ENCODE measurements around the gene ACTR8. TPM values are rescaled to one million over a fixed set of nuclear protein-coding genes. Genes with fewer than 3 reads are reported as not detected.

The ACTR8 gene
- total RNA-seq, 1 donor from 2014 or later: 45.8 TPM

DNA sequence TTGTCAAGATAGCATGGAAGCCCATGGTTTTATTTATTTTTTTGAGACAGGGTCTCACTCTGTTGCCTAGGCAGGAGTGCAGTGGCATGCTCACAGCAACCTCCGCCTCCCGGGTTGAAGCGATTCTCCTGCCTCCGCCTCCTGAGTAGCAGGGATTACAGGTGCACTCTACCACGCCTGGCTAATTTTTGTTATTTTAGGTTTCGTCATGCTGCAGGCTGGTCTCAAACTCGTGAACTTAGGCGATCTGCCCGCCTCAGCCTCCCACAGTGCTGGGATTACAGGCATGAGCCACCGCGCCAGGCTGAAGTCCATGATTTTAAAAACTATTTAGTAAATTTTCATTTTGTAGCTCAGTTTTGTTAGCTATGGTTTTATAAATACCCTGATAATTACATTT is 2.7 kb upstream of the ACTR8 start:
- Mint-ChIP-seq H3K4me1 (peaks cover 21% of the 10 kb centered on the region), H3K27ac (no peak overlapping the region), H3K27me3 (ENCODE audit: low read depth) (no peaks in the 10 kb centered on the region), H3K9me3 (no peaks in the 10 kb centered on the region), H3K36me3 (peaks cover 14% of the 10 kb centered on the region), H3K4me3 (no peak overlapping the region)
- TF ChIP-seq, protein P1, sequence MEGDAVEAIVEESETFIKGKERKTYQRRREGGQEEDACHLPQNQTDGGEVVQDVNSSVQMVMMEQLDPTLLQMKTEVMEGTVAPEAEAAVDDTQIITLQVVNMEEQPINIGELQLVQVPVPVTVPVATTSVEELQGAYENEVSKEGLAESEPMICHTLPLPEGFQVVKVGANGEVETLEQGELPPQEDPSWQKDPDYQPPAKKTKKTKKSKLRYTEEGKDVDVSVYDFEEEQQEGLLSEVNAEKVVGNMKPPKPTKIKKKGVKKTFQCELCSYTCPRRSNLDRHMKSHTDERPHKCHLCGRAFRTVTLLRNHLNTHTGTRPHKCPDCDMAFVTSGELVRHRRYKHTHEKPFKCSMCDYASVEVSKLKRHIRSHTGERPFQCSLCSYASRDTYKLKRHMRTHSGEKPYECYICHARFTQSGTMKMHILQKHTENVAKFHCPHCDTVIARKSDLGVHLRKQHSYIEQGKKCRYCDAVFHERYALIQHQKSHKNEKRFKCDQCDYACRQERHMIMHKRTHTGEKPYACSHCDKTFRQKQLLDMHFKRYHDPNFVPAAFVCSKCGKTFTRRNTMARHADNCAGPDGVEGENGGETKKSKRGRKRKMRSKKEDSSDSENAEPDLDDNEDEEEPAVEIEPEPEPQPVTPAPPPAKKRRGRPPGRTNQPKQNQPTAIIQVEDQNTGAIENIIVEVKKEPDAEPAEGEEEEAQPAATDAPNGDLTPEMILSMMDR (IDR thresholded peaks at IDR 0.05; ENCODE audit: unreplicated experiment): no peak
- no peak for DNase-seq (ENCODE audit: low spot score in 2 of 2, unreplicated experiment in 2 of 2)

DNA sequence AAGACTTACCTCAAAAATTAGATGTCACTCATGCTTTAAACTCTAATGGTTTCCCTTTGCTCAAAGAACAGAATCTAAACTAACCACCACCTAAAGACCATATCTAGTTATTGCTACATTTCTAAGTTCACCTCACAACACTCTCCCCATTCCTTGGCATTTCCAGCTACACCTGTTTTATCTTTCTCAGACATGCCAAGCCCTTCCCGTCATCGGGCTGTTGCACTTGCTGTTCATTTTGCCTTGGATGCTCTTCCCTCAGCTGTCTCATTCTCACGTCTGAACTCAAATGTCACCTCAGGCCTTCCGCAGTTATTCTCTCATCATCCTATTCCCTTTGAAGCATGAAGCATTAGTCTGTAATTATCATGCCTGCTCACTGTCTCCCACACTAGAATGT is 1.1 kb upstream of the ACTR8 start:
- TF ChIP-seq, protein P1 (IDR thresholded peaks at IDR 0.05; ENCODE audit: unreplicated experiment): no peak
- peaks cover 20% of the 10 kb centered on the region for H3K36me3 Mint-ChIP-seq
- H3K4me1 Mint-ChIP-seq: peaks cover 17% of the 10 kb centered on the region
- H3K4me3 Mint-ChIP-seq: peak overlapping the region; percentile 98
- no peak for DNase-seq (ENCODE audit: low spot score in 2 of 2, unreplicated experiment in 2 of 2)
- H3K27me3 Mint-ChIP-seq (ENCODE audit: low read depth): no peaks in the 10 kb centered on the region
- H3K27ac Mint-ChIP-seq: peak overlapping the region; percentile 8
- H3K9me3 Mint-ChIP-seq: no peaks in the 10 kb centered on the region

DNA sequence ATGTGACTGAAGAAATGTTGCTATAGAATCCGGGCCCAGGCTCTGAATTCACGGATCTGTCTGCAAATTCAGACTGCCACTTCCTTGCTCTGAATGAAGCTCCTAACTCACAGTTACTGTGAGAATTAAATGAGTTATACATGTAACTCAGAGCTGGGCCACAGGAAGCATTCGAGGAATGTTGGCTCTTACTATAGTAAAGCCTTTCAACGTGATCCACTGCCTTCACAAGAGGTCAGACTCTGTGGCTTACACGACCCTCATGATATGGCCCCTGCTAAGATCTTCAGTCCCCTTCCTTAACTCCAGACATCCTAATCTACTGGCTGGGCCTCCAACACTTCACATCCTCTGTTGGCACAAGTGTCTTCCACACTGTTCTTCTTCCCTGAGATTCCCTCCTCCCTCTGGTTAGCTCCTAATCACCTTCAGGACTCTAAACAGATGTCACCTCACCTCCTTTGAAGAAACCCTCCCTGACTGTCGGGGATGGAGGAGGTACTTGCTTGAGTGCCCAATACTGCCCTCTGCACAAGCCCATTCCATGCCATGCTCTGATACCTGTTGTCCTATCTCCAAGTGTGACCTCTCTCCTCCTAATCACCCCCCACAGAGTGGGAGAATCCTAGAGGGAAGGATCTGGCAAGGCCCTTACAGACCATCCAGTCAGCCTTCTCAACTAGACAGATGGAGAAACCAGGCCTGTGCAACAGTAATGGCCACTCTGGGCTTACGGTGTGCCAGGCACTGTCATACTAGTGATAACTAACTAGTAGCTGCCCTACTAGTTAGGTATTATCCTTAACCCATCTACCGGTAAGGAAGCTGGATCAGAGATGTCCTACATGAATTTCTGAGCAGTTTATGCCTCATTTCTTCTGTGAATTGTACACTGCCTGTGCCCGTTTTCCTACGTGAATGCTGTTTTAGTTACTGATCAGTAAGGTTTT is 1.3 kb downstream of the ACTR8 start:
- peaks cover 35% of the 10 kb centered on the region for H3K36me3 Mint-ChIP-seq
- TF ChIP-seq, protein P1 (IDR thresholded peaks at IDR 0.05; ENCODE audit: unreplicated experiment): no peak
- no peak for DNase-seq (ENCODE audit: low spot score in 2 of 2, unreplicated experiment in 2 of 2)
- H3K27ac Mint-ChIP-seq: peak overlapping the region; percentile 97
- no peaks in the 10 kb centered on the region for H3K27me3 Mint-ChIP-seq (ENCODE audit: low read depth)
- peaks cover 17% of the 10 kb centered on the region for H3K4me1 Mint-ChIP-seq
- H3K4me3 Mint-ChIP-seq: peak overlapping the region; percentile 98
- no peaks in the 10 kb centered on the region for H3K9me3 Mint-ChIP-seq

DNA sequence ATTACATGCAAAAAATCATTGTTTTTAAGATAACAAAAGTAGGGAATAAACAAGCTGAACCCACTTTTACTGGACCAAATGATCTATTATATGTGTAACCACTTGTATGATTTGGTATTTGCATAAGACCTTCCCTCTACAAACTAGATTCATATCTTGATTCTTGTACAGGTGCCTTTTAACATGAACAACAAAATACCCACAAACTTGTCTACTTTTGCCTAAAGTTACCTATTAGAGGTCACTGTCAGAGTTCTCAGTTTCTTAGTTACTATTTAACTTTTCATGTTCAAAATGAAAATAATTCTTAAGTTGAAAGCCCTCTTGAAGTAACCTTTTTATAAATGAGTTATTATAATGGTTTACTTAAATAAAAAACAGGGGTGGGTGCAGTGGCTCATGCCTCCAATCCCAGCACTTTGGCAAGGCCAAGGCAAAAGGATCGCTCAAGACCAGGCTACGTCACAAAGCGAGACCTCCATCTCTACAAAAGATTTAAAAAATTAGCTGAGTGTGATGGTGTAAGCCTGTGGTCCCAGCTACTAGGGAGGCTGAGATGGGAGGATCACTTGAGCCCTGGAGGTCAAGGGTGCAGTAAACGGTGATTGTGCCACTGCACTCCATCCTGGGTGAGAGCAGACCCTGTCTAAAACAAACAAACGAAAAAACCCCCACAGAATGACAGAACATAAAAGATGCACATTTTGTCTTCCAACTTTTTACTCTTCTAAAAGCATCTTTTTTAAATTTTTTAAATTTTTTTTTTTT is 16.0 kb downstream of the ACTR8 start:
- Mint-ChIP-seq H3K9me3 (no peaks in the 10 kb centered on the region), H3K27me3 (ENCODE audit: low read depth) (no peaks in the 10 kb centered on the region), H3K27ac (no peak overlapping the region), H3K36me3 (peaks cover 50% of the 10 kb centered on the region), H3K4me3 (no peak overlapping the region), H3K4me1 (no peaks in the 10 kb centered on the region)
- TF ChIP-seq, protein P1 (IDR thresholded peaks at IDR 0.05; ENCODE audit: unreplicated experiment): no peak
- DNase-seq (ENCODE audit: low spot score in 2 of 2, unreplicated experiment in 2 of 2): no peak

DNA sequence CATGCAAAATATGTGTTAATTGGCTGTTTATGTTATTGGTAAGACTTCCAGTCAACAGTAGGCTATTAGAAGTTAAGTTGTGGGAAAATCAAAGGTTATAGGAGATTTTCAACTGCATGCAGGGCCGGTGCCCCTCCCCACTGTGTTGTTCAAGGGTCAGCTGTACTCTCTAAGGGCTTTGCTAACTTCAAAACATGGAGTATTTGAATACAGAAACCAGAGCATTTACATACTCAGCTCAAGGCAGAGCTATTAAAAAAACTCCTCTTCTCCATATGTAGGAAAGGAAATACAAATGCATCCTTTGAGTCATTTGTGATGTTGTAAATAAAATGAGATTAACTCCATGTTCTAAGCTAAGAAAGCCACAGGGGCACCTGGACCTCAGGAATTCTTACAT is 18.8 kb downstream of the ACTR8 start:
- Mint-ChIP-seq H3K9me3 (no peaks in the 10 kb centered on the region), H3K27ac (no peak overlapping the region), H3K36me3 (peaks cover 41% of the 10 kb centered on the region), H3K4me3 (no peak overlapping the region), H3K4me1 (no peaks in the 10 kb centered on the region), H3K27me3 (ENCODE audit: low read depth) (no peaks in the 10 kb centered on the region)
- DNase-seq (ENCODE audit: low spot score in 2 of 2, unreplicated experiment in 2 of 2): no peak
- TF ChIP-seq, protein P1 (IDR thresholded peaks at IDR 0.05; ENCODE audit: unreplicated experiment): no peak

Data from mesothelial cell of epicardium (in vitro differentiated cells).